Stomach (tissue), 9 donors: Measurements from ENCODE around the gene HORMAD1. TPM values are rescaled to one million over a fixed set of nuclear protein-coding genes. Genes with fewer than 3 reads are reported as not detected.
A peak's percentile ranks its signal among the peaks of the same experiment; 100 is the strongest.

Source experiments
- DNase-seq, 2 donors: peaks; one replicate each; pipeline versions ENCODE4 v3.0.0 to v3.0.0-alpha.2; 2013 to 2019
- H3K27ac ChIP-seq, 5 donors: fragments of 200-600 bp in 4 of 5; sonication (generic) in 4 of 5; one replicate each; pipeline ENCODE4 v1.5.1; 2013 to 2019; ENCODE audit warnings: mild to moderate bottlenecking in 1 of 5, moderate library complexity in 1 of 5
- H3K27me3 ChIP-seq, 3 donors: fragments of 200-600 bp; sonication (generic); one replicate each; pipeline ENCODE4 v1.5.1; 2017 to 2019; ENCODE audit warnings: mixed run types in 1 of 3
- H3K36me3 ChIP-seq, 4 donors: fragments of 200-600 bp; sonication (generic); 1 replicate in 3 of 4; 2 replicates in 1 of 4; pipeline ENCODE4 v1.5.1; 2016 to 2019
- H3K4me1 ChIP-seq, 4 donors: fragments of 200-600 bp; sonication (generic); one replicate each; pipeline ENCODE4 v1.5.1; 2016 to 2019
- H3K4me3 ChIP-seq, 4 donors: fragments of 200-600 bp; sonication (generic) in 3 of 4; one replicate each; pipeline ENCODE4 v1.5.1; 2016 to 2019; ENCODE audit warnings: mild to moderate bottlenecking in 1 of 4
- H3K9me3 ChIP-seq, 4 donors: fragments of 200-600 bp; sonication (generic); one replicate each; pipeline ENCODE4 v1.5.1; 2016 to 2019
- CTCF ChIP-seq, 7 experiments: fragments of 450-650 bp in 4 of 7; fragments of 200-600 bp in 3 of 7; sonication (generic) in 3 of 7; IDR thresholded peaks; one replicate each; pipeline ENCODE4 v1.5.1; 2016 to 2019; ENCODE audit warnings: antibody characterized with exemption in 7 of 7, control low read depth in 2 of 7, mild to moderate bottlenecking in 1 of 7
- EP300 ChIP-seq: sonication (generic); formaldehyde crosslinking; IDR thresholded peaks from one replicate; pipeline ENCODE4 v1.6.1; 2017; ENCODE audit warnings: antibody characterized with exemption
- POLR2A ChIP-seq, 4 donors: fragments of 450-650 bp; IDR thresholded peaks; one replicate each; pipeline ENCODE4 v1.6.1; 2016; ENCODE audit warnings: antibody characterized with exemption in 4 of 4, control low read depth in 2 of 4, mild to moderate bottlenecking in 1 of 4, moderate library complexity in 1 of 4
- POLR2AphosphoS5 ChIP-seq, 3 donors: sonication (generic); formaldehyde crosslinking; IDR thresholded peaks; one replicate each; pipeline ENCODE4 v1.6.1; 2016; ENCODE audit warnings: antibody characterized with exemption in 3 of 3
- WGBS, 5 donors: extraction: QIAGEN DNeasy Blood & Tissue Kit in 3 of 5; methylation state at CpG; one replicate each; pipeline versions ENCODE4 v1.1.5 to v1.1.7; 2013 to 2018; 5-methylcytosine and 5-hydroxymethylcytosine counted together
- intact Hi-C: fragments of 100-400 bp; cut with DNase I; formaldehyde crosslinking; loops from one replicate; pipeline ENCODE4 v1.15.1; 2023; ENCODE audit warnings: low total_unique reads
- polyA plus RNA-seq, 3 donors: library from polyadenylated mRNA; stranded (reverse); fragments of 200-250 nt; gene quantifications; one replicate each; pipeline ENCODE4 v1.2.3, GENCODE V29; 2013
- total RNA-seq, 5 donors: library from RNA; depleted of rRNA; stranded (reverse); fragments of >200 nt; gene quantifications; one replicate each; pipeline versions ENCODE4 v1.1.0 to v1.2.3, GENCODE V29; 2014 to 2016
- donor health status: healthy with polysubstance abuse.
- donor health status: Bipolar disorder and iron deficiency.
- donor health status: healthy.

HORMAD1 gene
- total and polyA plus RNA-seq, 8 donors, result 0.13 to 37.1 (median 0.55) TPM; not detected in 5

GRCh38 chr1:150708595-150708994, 12.1 kb downstream of the HORMAD1 start:
- no peaks in the 10 kb centered on the region for H3K4me1 ChIP-seq
- H3K4me3 ChIP-seq, result no peak overlapping the region
- no peaks in the 10 kb centered on the region for H3K36me3 ChIP-seq
- DNase-seq, result no peak
- no peak overlapping the region for H3K27ac ChIP-seq
- intact Hi-C loops, result no loop called here
- H3K9me3 ChIP-seq, result no peaks in the 10 kb centered on the region
- 85 to 94% (median 91%) methylated on average over 2 of the region's 2 CpGs for WGBS, 5 donors
- no peak for TF ChIP-seq CTCF (IDR thresholded peaks at IDR 0.05)
- no peak for TF ChIP-seq POLR2AphosphoS5 (IDR thresholded peaks at IDR 0.05)
- TF ChIP-seq POLR2A (IDR thresholded peaks at IDR 0.05), result no peak
- no peak for TF ChIP-seq EP300
- no peaks in the 10 kb centered on the region for H3K27me3 ChIP-seq

- H3K27ac ChIP-seq, result no peak overlapping the region
- TF ChIP-seq CTCF (IDR thresholded peaks at IDR 0.05) (no peak), POLR2AphosphoS5 (IDR thresholded peaks at IDR 0.05) (no peak), EP300 (no peak), POLR2A (IDR thresholded peaks at IDR 0.05) (no peak)
- intact Hi-C loops, result no loop called here
These were observed 14.6 kb downstream of the HORMAD1 start for GRCh38 chr1:150706091-150706490.

GRCh38 chr1:150703427-150703826, 17.3 kb downstream of the HORMAD1 start:
- Histone ChIP-seq H3K4me1 (no peaks in the 10 kb centered on the region), H3K4me3 (no peak overlapping the region), H3K27ac (no peak overlapping the region), H3K27me3 (no peaks in the 10 kb centered on the region), H3K9me3 (no peaks in the 10 kb centered on the region), H3K36me3 (no peaks in the 10 kb centered on the region)
- TF ChIP-seq POLR2A (IDR thresholded peaks at IDR 0.05) (no peak), EP300 (no peak), CTCF (IDR thresholded peaks at IDR 0.05) (no peak), POLR2AphosphoS5 (IDR thresholded peaks at IDR 0.05) (no peak)
- DNase-seq, result no peak
- intact Hi-C loops, result no loop called here

More at GRCh38 chr1:150706091-150706490, 14.6 kb downstream of the HORMAD1 start:
- 75 to 94% (median 81%) methylated on average over 1 of the region's 1 CpG for WGBS, 5 donors
- H3K27me3 ChIP-seq, result no peaks in the 10 kb centered on the region
- H3K4me1 ChIP-seq, result no peaks in the 10 kb centered on the region
- no peak overlapping the region for H3K4me3 ChIP-seq
- no peaks in the 10 kb centered on the region for H3K36me3 ChIP-seq
- no peak for DNase-seq
- H3K9me3 ChIP-seq, result no peaks in the 10 kb centered on the region

GRCh38 chr1:150696995-150697927, 23.4 kb downstream of the HORMAD1 start, which contains the start of gene GOLPH3L:
Gene GOLPH3L, minus strand, starts transcription at chr1:150697154. Its CDS starts 2,316 bp downstream, at chr1:150694838.
- H3K4me3 ChIP-seq, result peak within 1 kb of the TSS; percentile 60 to 68 (median 66)
- TF ChIP-seq POLR2AphosphoS5 (IDR thresholded peaks at IDR 0.05) (peak; percentile 46 to 93 (median 91)), EP300 (no peak), POLR2A (IDR thresholded peaks at IDR 0.05) (peak in 1 of 4 donors; percentile 48)
- WGBS, 5 donors, result 0 to 2% (median 1%) methylated on average over 18 of the region's 18 CpGs
- peaks cover 10 to 29% (median 27%) of the 10 kb centered on the region in 4 donors for H3K36me3 ChIP-seq
- intact Hi-C loops, result no loop called here
- H3K9me3 ChIP-seq, result no peaks in the 10 kb centered on the region
- H3K27ac ChIP-seq, result peak within 1 kb of the TSS; percentile 82 to 90 (median 87)
- peak; percentile 93 to 99 for DNase-seq
- H3K4me1 ChIP-seq, result peaks cover 0 to 47% (median 25%) of the 10 kb centered on the region in 4 donors
- H3K27me3 ChIP-seq, result no peaks in the 10 kb centered on the region
